RWPE2 (cell line): Measurements from ENCODE around the gene PPP1R13B.

ENCODE experiments used
- ATAC-seq: fragments of 200-7000 bp; cut with Tn5 transposase; 3 replicates; pipeline ENCODE4 v1.9.1; 2021; ENCODE audit warnings: low read depth
- DNase-seq: peaks from one replicate; pipeline ENCODE4 v3.0.0-alpha.2; 2020; ENCODE audit warnings: low spot score
- H3K27ac ChIP-seq: fragments of 450-650 bp; 2 replicates; pipeline ENCODE4 v1.5.1; 2017; ENCODE audit warnings: mild to moderate bottlenecking; ENCODE audit not compliant: poor library complexity, severe bottlenecking
- H3K27me3 ChIP-seq: fragments of 250-450 bp; sonication (Bioruptor Pico); 2 replicates; pipeline ENCODE4 v1.5.1; 2021; ENCODE audit warnings: mild to moderate bottlenecking, moderate library complexity; ENCODE audit not compliant: insufficient read depth, poor library complexity, severe bottlenecking
- H3K36me3 ChIP-seq: fragments of 250-450 bp; sonication (Bioruptor Pico); 2 replicates; pipeline ENCODE4 v1.5.1; 2020; ENCODE audit warnings: low read depth, mild to moderate bottlenecking, moderate library complexity
- H3K4me1 ChIP-seq: fragments of 250-450 bp; sonication (Bioruptor Pico); 2 replicates; pipeline ENCODE4 v1.5.1; 2021; ENCODE audit warnings: mild to moderate bottlenecking, moderate library complexity; ENCODE audit not compliant: insufficient read depth, poor library complexity, severe bottlenecking
- H3K4me3 ChIP-seq: fragments of 250-450 bp; sonication (Bioruptor Pico); 2 replicates; pipeline ENCODE4 v1.5.1; 2021; ENCODE audit warnings: mild to moderate bottlenecking, moderate library complexity; ENCODE audit not compliant: severe bottlenecking
- H3K9me3 ChIP-seq: fragments of 250-450 bp; sonication (Bioruptor Pico); 2 replicates; pipeline ENCODE4 v1.5.1; 2021; ENCODE audit warnings: mild to moderate bottlenecking, moderate library complexity; ENCODE audit not compliant: severe bottlenecking
- CTCF ChIP-seq: fragments of 450-650 bp; IDR thresholded peaks from one replicate; pipeline ENCODE4 v1.5.1; 2017; ENCODE audit warnings: mild to moderate bottlenecking, moderate library complexity; ENCODE audit not compliant: poor library complexity, severe bottlenecking

The PPP1R13B gene

GRCh38 chr14:103773521-103773920 is 73.9 kb downstream of the PPP1R13B start:
- no peak for TF ChIP-seq CTCF
- H3K4me3 ChIP-seq, result no peak overlapping the region
- H3K27me3 ChIP-seq, result no peaks in the 10 kb centered on the region
- H3K9me3 ChIP-seq, result no peaks in the 10 kb centered on the region
- no peaks in the 10 kb centered on the region for H3K4me1 ChIP-seq
- ATAC-seq (no peak), DNase-seq (no peak)
- peaks cover 15% of the 10 kb centered on the region for H3K36me3 ChIP-seq
- H3K27ac ChIP-seq, result no peak overlapping the region

DNA sequence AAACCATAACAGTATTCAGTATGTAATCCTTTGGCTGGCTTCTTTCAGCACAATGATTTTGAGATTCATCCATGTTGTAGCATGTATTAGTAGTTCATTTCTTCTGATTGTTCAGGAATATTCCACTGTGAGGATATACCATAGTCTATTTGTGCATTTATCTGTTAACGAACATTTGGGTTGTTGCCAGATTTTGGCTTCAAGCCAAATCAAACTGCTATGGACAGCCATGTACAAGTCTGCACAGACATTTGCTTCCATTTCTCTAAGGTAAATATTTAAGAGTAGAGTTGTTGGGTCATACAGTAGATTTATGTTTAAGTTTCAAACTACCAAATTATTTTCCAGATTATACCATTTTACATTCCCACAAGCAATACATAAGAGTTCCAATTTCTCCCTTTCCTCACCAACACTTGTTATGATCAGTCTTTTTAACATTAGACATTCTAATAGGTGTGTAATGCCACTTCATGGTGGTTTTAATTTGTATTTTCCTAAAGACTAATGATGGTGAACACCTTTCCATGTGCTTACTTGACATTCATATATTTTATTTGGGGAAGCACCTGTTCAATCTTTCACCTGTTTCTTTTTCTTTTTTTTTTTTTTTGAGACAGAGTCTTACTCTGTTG is 75.2 kb downstream of the PPP1R13B start:
- no peak for DNase-seq
- no peak for ATAC-seq
- no peak overlapping the region for H3K27ac ChIP-seq
- no peaks in the 10 kb centered on the region for H3K9me3 ChIP-seq
- peaks cover 10% of the 10 kb centered on the region for H3K36me3 ChIP-seq
- no peak for TF ChIP-seq CTCF
- H3K27me3 ChIP-seq, result no peaks in the 10 kb centered on the region
- H3K4me1 ChIP-seq, result no peaks in the 10 kb centered on the region
- H3K4me3 ChIP-seq, result no peak overlapping the region

- H3K36me3 ChIP-seq, result peaks cover 8% of the 10 kb centered on the region
- H3K4me1 ChIP-seq, result no peaks in the 10 kb centered on the region
- ATAC-seq, result no peak
- H3K9me3 ChIP-seq, result no peaks in the 10 kb centered on the region
- H3K4me3 ChIP-seq, result no peak overlapping the region
- no peaks in the 10 kb centered on the region for H3K27me3 ChIP-seq
- no peak for DNase-seq
- TF ChIP-seq CTCF, result peak; percentile 31
- no peak overlapping the region for H3K27ac ChIP-seq
Observed at GRCh38 chr14:103770902-103771301, 76.5 kb downstream of the PPP1R13B start.

DNA sequence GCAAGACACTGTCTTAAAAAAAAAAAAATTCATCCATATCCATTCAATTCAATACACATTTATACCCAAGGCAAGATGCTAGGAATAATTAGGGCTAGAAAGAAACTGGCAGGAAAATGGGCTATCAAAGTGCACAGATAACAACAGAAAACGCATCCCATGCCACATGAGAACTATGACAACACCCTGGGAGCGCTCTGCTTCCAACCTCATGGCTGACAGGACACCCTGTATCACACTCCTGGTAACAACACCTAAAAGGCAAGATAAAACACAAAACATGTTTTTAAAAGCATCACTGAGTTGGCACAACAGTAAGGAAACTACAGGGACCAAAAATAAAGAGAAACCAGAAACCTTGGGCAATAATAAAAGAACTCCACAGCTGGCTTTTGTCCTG is 76.9 kb downstream of the PPP1R13B start:
- Histone ChIP-seq H3K9me3 (no peaks in the 10 kb centered on the region), H3K36me3 (peaks cover 8% of the 10 kb centered on the region), H3K27ac (no peak overlapping the region), H3K4me3 (no peak overlapping the region), H3K4me1 (no peaks in the 10 kb centered on the region), H3K27me3 (no peaks in the 10 kb centered on the region)
- ATAC-seq (no peak), DNase-seq (no peak)
- no peak for TF ChIP-seq CTCF

GRCh38 chr14:103767336-103767894 is 80.0 kb downstream of the PPP1R13B start:
- H3K27me3 ChIP-seq, result no peaks in the 10 kb centered on the region
- peaks cover 9% of the 10 kb centered on the region for H3K36me3 ChIP-seq
- no peak for TF ChIP-seq CTCF
- H3K9me3 ChIP-seq, result no peaks in the 10 kb centered on the region
- DNase-seq, result no peak
- no peak overlapping the region for H3K4me3 ChIP-seq
- ATAC-seq, result no peak
- H3K27ac ChIP-seq, result no peak overlapping the region
- no peaks in the 10 kb centered on the region for H3K4me1 ChIP-seq
